Suprapubic skin (tissue), 4 donors: Measurements from ENCODE around the gene A3GALT2.

ENCODE experiments used
- CTCF ChIP-seq, 2 donors: fragments of 200-600 bp in 1 of 2; fragments of 450-650 bp in 1 of 2; sonication (generic) in 1 of 2; IDR thresholded peaks; one replicate each; pipeline ENCODE4 v1.5.1; 2016 to 2019; ENCODE audit warnings: antibody characterized with exemption in 2 of 2, mild to moderate bottlenecking in 1 of 2, moderate library complexity in 1 of 2
- EP300 ChIP-seq: sonication (generic); formaldehyde crosslinking; IDR thresholded peaks from one replicate; pipeline ENCODE4 v1.6.1; 2017; ENCODE audit warnings: antibody characterized with exemption
- POLR2A ChIP-seq, 2 donors: fragments of 450-650 bp; IDR thresholded peaks; one replicate each; pipeline ENCODE4 v1.6.1; 2017; ENCODE audit warnings: antibody characterized with exemption in 2 of 2, mild to moderate bottlenecking in 2 of 2, moderate library complexity in 2 of 2
- POLR2AphosphoS5 ChIP-seq, 3 donors: sonication (generic); formaldehyde crosslinking; IDR thresholded peaks; one replicate each; pipeline ENCODE4 v1.6.1; 2017; ENCODE audit warnings: antibody characterized with exemption in 3 of 3

- TF ChIP-seq CTCF (IDR thresholded peaks at IDR 0.05) (no peak), POLR2A (IDR thresholded peaks at IDR 0.05) (no peak), POLR2AphosphoS5 (IDR thresholded peaks at IDR 0.05) (no peak), EP300 (no peak)
Observed at GRCh38 chr1:33316601-33317000, 4.3 kb downstream of the A3GALT2 start.
